Hepatocyte (in vitro differentiated cells): ENCODE data around the gene ARL17B.

Experiments used
- CTCF ChIP-seq: fragments of 200-600 bp; sonication (generic); IDR thresholded peaks from 2 replicates; pipeline ENCODE4 v1.5.1; 2016; ENCODE audit warnings: antibody characterized with exemption, mild to moderate bottlenecking; ENCODE audit not compliant: poor library complexity
- EZH2 ChIP-seq: fragments of 200-600 bp; sonication (generic); IDR thresholded peaks from 2 replicates; pipeline ENCODE4 v1.6.1; 2016; ENCODE audit warnings: antibody characterized with exemption, mild to moderate bottlenecking, borderline replicate concordance
- EZH2phosphoT487 ChIP-seq: fragments of 200-600 bp; sonication (generic); IDR thresholded peaks from one replicate; pipeline ENCODE4 v1.6.1; 2018; ENCODE audit warnings: antibody characterized with exemption, mild to moderate bottlenecking, low read depth, moderate library complexity; ENCODE audit not compliant: unreplicated experiment, severe bottlenecking

- TF ChIP-seq CTCF (no peak), EZH2 (no peak), EZH2phosphoT487 (no peak)
These were observed 87.3 kb downstream of the ARL17B start for GRCh38 chr17:46274238-46274637.
